SU-DHL-6 (cell line): Measurements from ENCODE around the gene KIF3C.

Experiments
- EZH2phosphoT487 ChIP-seq: fragments of 200-600 bp; sonication (generic), shearing (Covaris generic); conservative IDR thresholded peaks from 2 replicates; pipeline ENCODE4 v1.6.1; 2018; ENCODE audit warnings: mild to moderate bottlenecking, antibody characterized with exemption, low read length, moderate library complexity, mixed read lengths
- TF ChIP-seq, protein P1 (sequence below): fragments of 200-600 bp; sonication (generic); IDR thresholded peaks from one replicate; pipeline ENCODE4 v1.5.1; 2017; ENCODE audit warnings: antibody characterized with exemption, mild to moderate bottlenecking, low read length, moderate library complexity; ENCODE audit not compliant: insufficient read depth, poor library complexity, severe bottlenecking

DNA sequence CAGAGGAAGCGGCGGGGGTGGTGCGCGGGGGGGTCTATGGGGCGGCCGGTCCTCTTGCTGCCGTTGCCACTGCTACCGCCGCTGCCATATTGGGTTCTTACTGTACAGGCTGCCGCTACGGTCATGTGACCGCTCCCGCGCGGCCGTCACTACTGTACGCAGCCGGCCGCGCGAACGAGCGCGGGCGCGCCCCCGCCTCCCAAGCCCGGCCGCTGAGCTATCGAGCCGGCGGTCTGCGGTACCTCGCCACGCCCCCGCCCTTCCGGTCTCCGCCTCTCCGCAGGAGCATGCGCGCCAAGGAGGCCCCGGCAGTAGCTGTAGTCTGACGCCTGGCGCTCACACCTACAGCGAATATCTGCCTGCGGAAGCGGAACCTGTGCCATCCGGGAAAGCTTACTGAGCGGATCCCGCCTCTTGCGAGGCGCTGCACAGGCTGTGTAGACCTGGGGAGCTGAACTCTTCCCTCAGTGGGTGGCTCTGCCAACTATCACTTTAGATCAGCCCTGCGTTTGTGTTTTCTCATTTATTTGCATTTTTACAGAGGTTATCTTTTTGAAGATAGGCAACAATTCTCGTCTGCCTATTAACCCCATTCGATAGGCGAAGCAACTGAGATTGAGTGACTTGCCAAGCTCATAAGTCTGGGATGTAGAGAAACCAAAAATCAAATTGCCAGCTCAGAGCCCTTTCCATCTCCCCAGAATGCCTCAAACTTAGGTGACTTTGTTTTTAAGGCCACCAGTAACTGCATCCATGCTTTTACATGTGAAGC, 103.8 kb downstream of the KIF3C start, which contains the start of gene ASXL2:
- TF ChIP-seq, protein P1, sequence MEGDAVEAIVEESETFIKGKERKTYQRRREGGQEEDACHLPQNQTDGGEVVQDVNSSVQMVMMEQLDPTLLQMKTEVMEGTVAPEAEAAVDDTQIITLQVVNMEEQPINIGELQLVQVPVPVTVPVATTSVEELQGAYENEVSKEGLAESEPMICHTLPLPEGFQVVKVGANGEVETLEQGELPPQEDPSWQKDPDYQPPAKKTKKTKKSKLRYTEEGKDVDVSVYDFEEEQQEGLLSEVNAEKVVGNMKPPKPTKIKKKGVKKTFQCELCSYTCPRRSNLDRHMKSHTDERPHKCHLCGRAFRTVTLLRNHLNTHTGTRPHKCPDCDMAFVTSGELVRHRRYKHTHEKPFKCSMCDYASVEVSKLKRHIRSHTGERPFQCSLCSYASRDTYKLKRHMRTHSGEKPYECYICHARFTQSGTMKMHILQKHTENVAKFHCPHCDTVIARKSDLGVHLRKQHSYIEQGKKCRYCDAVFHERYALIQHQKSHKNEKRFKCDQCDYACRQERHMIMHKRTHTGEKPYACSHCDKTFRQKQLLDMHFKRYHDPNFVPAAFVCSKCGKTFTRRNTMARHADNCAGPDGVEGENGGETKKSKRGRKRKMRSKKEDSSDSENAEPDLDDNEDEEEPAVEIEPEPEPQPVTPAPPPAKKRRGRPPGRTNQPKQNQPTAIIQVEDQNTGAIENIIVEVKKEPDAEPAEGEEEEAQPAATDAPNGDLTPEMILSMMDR, result no peak
- no peak for TF ChIP-seq EZH2phosphoT487
